ENCODE results near the gene MPL. TPM values are rescaled to one million over a fixed set of nuclear protein-coding genes. Genes with fewer than 3 reads are reported as not detected.

The MPL gene
- total and polyA plus RNA-seq, 2 of the 8 experiments (the other 6 are each of a cell fraction or from before 2014, with no cell fraction given) = 0.08 TPM; not detected in 1

DNA sequence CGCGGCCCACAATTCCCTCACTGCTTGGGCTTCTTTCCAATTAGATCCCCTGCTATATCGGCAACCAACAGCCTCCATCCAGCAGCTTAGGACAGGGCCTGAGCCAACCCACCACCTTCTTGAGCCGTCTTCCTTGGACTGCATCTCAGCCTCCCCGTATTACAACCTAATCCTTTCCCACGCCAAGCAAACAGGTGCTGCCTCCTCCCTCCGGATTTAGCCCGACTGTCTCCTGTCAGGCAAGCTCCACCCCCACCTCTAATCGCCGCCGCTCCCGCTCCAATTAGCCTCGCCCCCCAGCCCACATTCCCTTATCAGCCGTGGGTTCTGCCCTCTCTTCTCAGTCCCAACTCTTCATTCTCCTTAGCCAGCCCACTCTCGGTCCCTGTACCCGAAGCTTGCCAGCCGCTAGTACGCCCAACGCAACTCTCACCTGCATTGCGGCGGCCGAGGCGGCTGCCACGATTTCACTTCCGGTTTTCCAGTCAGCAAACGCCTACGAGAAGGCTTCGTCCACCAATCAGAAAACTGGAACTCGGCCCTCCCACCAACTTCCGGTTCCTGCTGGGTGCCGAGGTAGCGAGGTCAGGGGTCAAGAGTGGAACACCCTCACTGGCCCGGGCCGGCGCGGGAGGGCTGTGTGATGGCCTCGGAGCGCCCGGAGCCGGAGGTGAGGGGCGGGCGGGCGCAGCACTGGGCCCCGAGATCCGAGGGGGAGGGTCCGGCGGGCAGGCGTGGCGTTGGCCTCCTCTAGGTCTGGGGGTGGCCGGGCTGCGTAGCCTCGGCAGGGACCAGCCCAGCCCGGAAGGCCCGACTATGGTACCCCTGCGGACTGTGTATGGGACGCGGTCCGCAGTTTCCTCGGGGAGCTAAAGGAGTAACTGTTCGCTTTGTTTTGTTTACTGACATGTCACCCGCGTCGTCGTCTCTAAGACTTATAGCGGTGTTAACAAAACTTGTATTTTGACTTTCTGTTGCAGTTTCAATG, 52.0 kb downstream of the MPL start, which contains the start of the genes MED8 and SZT2:
TSS of gene MED8 (minus strand) at position 475 of the 988 bp plus-strand sequence. CDS start at position 439, 36 bp downstream.
TSS of gene SZT2 (plus strand) at position 574 of the 988 bp plus-strand sequence. CDS start at position 644, 70 bp downstream.
- H3K9me3 ChIP-seq (ENCODE audit: insufficient read depth in 2 of 2, low read depth in 1 of 2, low read length in 1 of 2) = no peaks in the 10 kb centered on the region
- peak within 1 kb of the TSS; percentile 45 for H2AFZ ChIP-seq (ENCODE audit: low read length)
- peaks cover 3% of the 10 kb centered on the region for H3K23me2 ChIP-seq (ENCODE audit: low read depth, low read length)
- peak within 1 kb of the TSS; percentile 54 for H3K56ac ChIP-seq (replicated peaks; ENCODE audit: insufficient read length, low read depth, low read length)
- peak within 1 kb of the TSS; percentile 78 to 92 (median 85) for H3K4me3 ChIP-seq (ENCODE audit: extremely low read depth in 1 of 4, insufficient read depth in 2 of 4, low read depth in 3 of 4, low read length in 4 of 4)
- peaks cover 0 to 8% (median 4%) of the 10 kb centered on the region in 4 experiments; a peak in 4 of 7 replicates for H3K4me1 ChIP-seq (replicated peaks in 1 of 4; ENCODE audit: control insufficient read depth in 3 of 4, insufficient read depth in 4 of 4, low read length in 3 of 4)
- no peak within 1 kb of the TSS for H2AK5ac ChIP-seq (ENCODE audit: low read depth, low read length)
- H3K9ac ChIP-seq (replicated peaks in 1 of 4; ENCODE audit: extremely low read depth in 1 of 4, low read depth in 3 of 4, low read length in 3 of 4) = peak within 1 kb of the TSS; percentile 65 to 82 (median 67)
- H3K79me2 ChIP-seq (ENCODE audit: control insufficient read depth in 1 of 2, insufficient read depth in 2 of 2, low read length in 2 of 2) = peaks cover 7 to 20% of the 10 kb centered on the region in 2 experiments; a peak in 3 of 4 replicates
- ChIA-PET CTCF (ENCODE audit: partially characterized antibody) (interaction anchor here (0.6 to 3.0 kb wide), 12 partner anchors 14 to 161 kb away, joined by 3 to 12 read pairs (median 3); partner anchors contain the start of genes C1orf210 and ELOVL1), POLR2A (ENCODE audit: partially characterized antibody) (interaction anchor here (0.7 to 5.2 kb wide), 22 partner anchors 8 to 569 kb away, joined by 3 to 38 read pairs (median 4); partner anchors contain the start of genes CDC20, ELOVL1 and KDM4A)
- H4K20me1 ChIP-seq (replicated peaks in 1 of 2; ENCODE audit: control insufficient read depth in 1 of 2, insufficient read depth in 2 of 2, low read length in 2 of 2) = peaks cover 1 to 4% of the 10 kb centered on the region in 2 experiments
- H4K8ac ChIP-seq (ENCODE audit: extremely low read depth, insufficient read depth, low read length) = peak within 1 kb of the TSS; percentile 94; the same call in 1 of the 2 replicates
- peak within 1 kb of the TSS; percentile 88 for H3K18ac ChIP-seq (ENCODE audit: extremely low read depth, low read length)
- DNase-seq (ENCODE audit: low read depth in 1 of 2, low spot score in 2 of 2) (peak; percentile 93 to 96), FAIRE-seq (no peak)
- no peak within 1 kb of the TSS for H2BK12ac ChIP-seq (ENCODE audit: low read depth, low read length)
- H4K5ac ChIP-seq (ENCODE audit: insufficient read length, low read depth, low read length) = peak within 1 kb of the TSS; percentile 96
- H4K91ac ChIP-seq (replicated peaks; ENCODE audit: insufficient read length, low read length) = peak within 1 kb of the TSS; percentile 94
- peak within 1 kb of the TSS; percentile 93 for H2BK5ac ChIP-seq (ENCODE audit: low read depth, low read length)
- no peak within 1 kb of the TSS for H2BK20ac ChIP-seq (ENCODE audit: low read length)
- 3% methylated on average over 52 of the region's 65 CpGs; no CpG with 5 or more reads in 1 of the 2 experiments for WGBS, 2 experiments (ENCODE audit: extremely low coverage in 1 of 2, insufficient coverage in 1 of 2, insufficient read length in 1 of 2, insufficient replicate concordance in 2 of 2, low coverage in 1 of 2, low lambda C conversion rate in 2 of 2, missing lambda C conversion rate in 1 of 2)
- no peaks in the 10 kb centered on the region for H3K27me3 ChIP-seq (replicated peaks in 1 of 4; ENCODE audit: control insufficient read depth in 3 of 4, extremely low read depth in 1 of 4, insufficient read depth in 3 of 4, low read length in 3 of 4)
- peak within 1 kb of the TSS; percentile 78 to 92 for H3K4me2 ChIP-seq (ENCODE audit: insufficient read depth in 1 of 2, low read depth in 2 of 2, low read length in 2 of 2)
- peaks cover 7 to 34% (median 22%) of the 10 kb centered on the region in 4 experiments for H3K36me3 ChIP-seq (ENCODE audit: control insufficient read depth in 2 of 4, insufficient read depth in 4 of 4, low read length in 3 of 4)
- H2BK15ac ChIP-seq (ENCODE audit: low read length) = peak within 1 kb of the TSS; percentile 77; the same call in 1 of the 2 replicates
- no peak within 1 kb of the TSS for H3K4ac ChIP-seq (replicated peaks; ENCODE audit: insufficient read length, low read depth, low read length)
- H3K14ac ChIP-seq (ENCODE audit: insufficient read length) = no peak within 1 kb of the TSS
- H3K27ac ChIP-seq (ENCODE audit: low read depth, low read length) = peak within 1 kb of the TSS; percentile 5; the same call in 1 of the 2 replicates
- peaks cover 2% of the 10 kb centered on the region; the same call in 1 of the 2 replicates for H3K79me1 ChIP-seq (ENCODE audit: low read depth, low read length)
- H3K23ac ChIP-seq (ENCODE audit: insufficient read length) = no peak within 1 kb of the TSS
- H2BK120ac ChIP-seq (replicated peaks; ENCODE audit: low read depth, low read length) = no peak within 1 kb of the TSS
- TF ChIP-seq KDM4A (IDR thresholded peaks at IDR 0.05; ENCODE audit: low read depth, low read length, severe bottlenecking) (peak; percentile 84), CHD2 (IDR thresholded peaks at IDR 0.05; ENCODE audit: low read length) (peak; percentile 54; the same call in 1 of the 2 replicates), EGR1 (IDR thresholded peaks at IDR 0.05; ENCODE audit: borderline replicate concordance, low read depth, low read length) (0 out of 2 replicates have a peak, but pooled peaks have one; percentile 22), ATF2 (IDR thresholded peaks at IDR 0.05; ENCODE audit: low read length) (no peak), SP2 (IDR thresholded peaks at IDR 0.05; ENCODE audit: low read length) (peak; percentile 60; the same call in 1 of the 2 replicates), RAD21 (IDR thresholded peaks at IDR 0.05 in 1 of 2, conservative IDR thresholded peaks at IDR 0.05 in 1 of 2; ENCODE audit: low read depth in 2 of 2, low read length in 2 of 2) (no peak; a peak in 1 of 4 replicates), MAFK (IDR thresholded peaks at IDR 0.05; ENCODE audit: low read depth, low read length) (peak; percentile 26; the same call in 1 of the 2 replicates), SP1 (IDR thresholded peaks at IDR 0.05; ENCODE audit: low read depth, low read length) (peak; percentile 64; the same call in 1 of the 2 replicates)
